IMR-90 (cell line): ENCODE data around the gene PAK6. TPM values are rescaled to one million over a fixed set of nuclear protein-coding genes. Genes with fewer than 3 reads are reported as not detected.

Experiments used
- ATAC-seq: fragments of 200-7000 bp; cut with Tn5 transposase; 2 replicates; pipeline ENCODE4 v1.9.1; 2020; ENCODE audit warnings: low read depth, mild to moderate bottlenecking, moderate library complexity
- BruUV-seq: library from RNA; stranded (reverse); fragments of 400-500 nt; replicated peaks from 2 replicates; lab custom pipeline; 2021; lab: Mats Ljungman, UMichigan
- CTCF ChIA-PET: fragments of 300-600 bp; formaldehyde crosslinking; extraction: SDS; loops from one replicate; lab custom pipeline; 2021; ENCODE audit warnings: antibody characterized with exemption; lab: Yijun Ruan, JAX
- POLR2A ChIA-PET: fragments of 300-600 bp; sonication (Branson Sonifier 250); formaldehyde crosslinking; loops from one replicate; lab custom pipeline; 2022; ENCODE audit warnings: antibody characterized with exemption; ENCODE audit not compliant: unreplicated experiment; lab: Charles Lee
- DNase-seq: peaks from one replicate; pipeline ENCODE4 v3.0.0; 2013
- H2AFZ ChIP-seq: replicated peaks from 2 replicates; pipeline ENCODE3; 2013; ENCODE audit warnings: low read length, mild to moderate bottlenecking; ENCODE audit not compliant: poor library complexity
- H2AK5ac ChIP-seq: 2 replicates; pipeline ENCODE4 v1.6.1; 2013; ENCODE audit warnings: low read depth, low read length, inconsistent platforms
- H2AK9ac ChIP-seq: replicated peaks from 2 replicates; pipeline ENCODE3; 2013; ENCODE audit warnings: mild to moderate bottlenecking, low read depth, low read length, moderate library complexity; ENCODE audit not compliant: poor library complexity
- H2BK120ac ChIP-seq: 2 replicates; pipeline ENCODE4 v1.6.1; 2013; ENCODE audit warnings: low read depth, low read length, inconsistent platforms
- H2BK15ac ChIP-seq: 3 replicates; pipeline ENCODE4 v1.6.1; 2013; ENCODE audit warnings: low read depth, low read length, inconsistent platforms
- H2BK20ac ChIP-seq: 2 replicates; pipeline ENCODE4 v1.6.1; 2013; ENCODE audit warnings: low read depth, mild to moderate bottlenecking, inconsistent platforms, low read length, moderate library complexity
- H2BK5ac ChIP-seq: 2 replicates; pipeline ENCODE4 v1.6.1; 2013; ENCODE audit warnings: mild to moderate bottlenecking, low read depth, low read length, inconsistent platforms; ENCODE audit not compliant: poor library complexity, severe bottlenecking
- H3K14ac ChIP-seq: replicated peaks from 2 replicates; pipeline ENCODE4 v1.6.1; 2013; ENCODE audit warnings: low read depth, low read length, inconsistent platforms
- H3K18ac ChIP-seq: 2 replicates; pipeline ENCODE4 v1.6.1; 2013; ENCODE audit warnings: low read depth, low read length, control low read depth
- H3K23ac ChIP-seq: 2 replicates; pipeline ENCODE4 v1.6.1; 2013; ENCODE audit warnings: low read depth, low read length, inconsistent platforms
- H3K27ac ChIP-seq: 2 replicates; pipeline ENCODE4 v1.5.1; 2013; ENCODE audit warnings: mild to moderate bottlenecking, control low read depth, low read length; ENCODE audit not compliant: insufficient read depth
- H3K27me3 ChIP-seq: 2 replicates; pipeline ENCODE4 v1.6.1; 2013; ENCODE audit warnings: low read length; ENCODE audit not compliant: control insufficient read depth, insufficient read depth
- H3K36me3 ChIP-seq: 2 replicates; pipeline ENCODE4 v1.6.1; 2013; ENCODE audit warnings: low read length, mixed read lengths; ENCODE audit not compliant: control insufficient read depth, insufficient read depth
- H3K4ac ChIP-seq: 2 replicates; pipeline ENCODE4 v1.6.1; 2013; ENCODE audit warnings: low read depth, low read length, inconsistent platforms
- H3K4me1 ChIP-seq: 2 replicates; pipeline ENCODE4 v1.6.1; 2013; ENCODE audit warnings: low read length, mixed read lengths; ENCODE audit not compliant: control insufficient read depth, insufficient read depth
- H3K4me2 ChIP-seq: 2 replicates; pipeline ENCODE4 v1.6.1; 2013; ENCODE audit warnings: low read depth, mild to moderate bottlenecking, control low read depth, low read length, moderate library complexity
- H3K4me3 ChIP-seq: 2 replicates; pipeline ENCODE4 v1.5.1; 2013; ENCODE audit warnings: low read depth, mild to moderate bottlenecking, control low read depth, low read length, moderate library complexity; ENCODE audit not compliant: insufficient read depth
- H3K56ac ChIP-seq: 2 replicates; pipeline ENCODE4 v1.6.1; 2013; ENCODE audit warnings: low read length, inconsistent platforms; ENCODE audit not compliant: insufficient read depth; ENCODE audit errors: extremely low read depth
- H3K79me1 ChIP-seq, 2 experiments: 2 replicates each; pipeline ENCODE4 v1.6.1; 2013; ENCODE audit warnings: low read length in 2 of 2, inconsistent platforms in 1 of 2, low read depth in 1 of 2
- H3K9ac ChIP-seq: 2 replicates; pipeline ENCODE4 v1.6.1; 2013; ENCODE audit warnings: low read depth, low read length, control low read depth
- H3K9me1 ChIP-seq: 2 replicates; pipeline ENCODE4 v1.6.1; 2013; ENCODE audit warnings: low read length, inconsistent platforms; ENCODE audit not compliant: insufficient read depth
- H3K9me3 ChIP-seq: 2 replicates; pipeline ENCODE4 v1.6.1; 2013; ENCODE audit warnings: low read length; ENCODE audit not compliant: control insufficient read depth, insufficient read depth
- H4K20me1 ChIP-seq: 2 replicates; pipeline ENCODE4 v1.6.1; 2013; ENCODE audit warnings: low read length, inconsistent platforms; ENCODE audit not compliant: insufficient read depth
- H4K5ac ChIP-seq: 2 replicates; pipeline ENCODE4 v1.6.1; 2013; ENCODE audit warnings: mild to moderate bottlenecking, low read depth, low read length, control low read depth
- H4K8ac ChIP-seq, 2 experiments: 2 replicates each; pipeline ENCODE4 v1.6.1; 2013; ENCODE audit warnings: low read depth in 2 of 2, low read length in 2 of 2, control low read depth in 1 of 2, inconsistent platforms in 1 of 2
- H4K91ac ChIP-seq: 2 replicates; pipeline ENCODE4 v1.6.1; 2013; ENCODE audit warnings: low read depth, low read length, inconsistent platforms; ENCODE audit not compliant: insufficient read depth
- BHLHE40 ChIP-seq: fragments of 150-350 bp; IDR thresholded peaks from 2 replicates; pipeline ENCODE4 v1.6.1; 2016; ENCODE audit warnings: mild to moderate bottlenecking, low read depth, low read length
- CEBPB ChIP-seq: IDR thresholded peaks from 2 replicates; pipeline ENCODE4 v1.6.1; 2012; ENCODE audit warnings: low read depth, low read length, improper control_type of control experiment
- FOS ChIP-seq: fragments of 150-350 bp; IDR thresholded peaks from 2 replicates; pipeline ENCODE4 v1.6.1; 2016; ENCODE audit warnings: low read depth, low read length
- MAFK ChIP-seq: IDR thresholded peaks from 2 replicates; pipeline ENCODE4 v1.6.1; 2012; ENCODE audit warnings: low read depth, low read length, improper control_type of control experiment
- MAZ ChIP-seq: IDR thresholded peaks from 2 replicates; pipeline ENCODE4 v1.6.1; 2012; ENCODE audit warnings: low read depth, mild to moderate bottlenecking, low read length, improper control_type of control experiment, moderate library complexity, borderline replicate concordance
- NFE2L2 ChIP-seq: fragments of 150-350 bp; IDR thresholded peaks from 2 replicates; pipeline ENCODE4 v1.6.1; 2016; ENCODE audit warnings: low read depth, mild to moderate bottlenecking, low read length
- POLR2A ChIP-seq: IDR thresholded peaks from 2 replicates; pipeline ENCODE4 v1.6.1; 2012; ENCODE audit warnings: mild to moderate bottlenecking, low read depth, low read length
- RAD21 ChIP-seq: IDR thresholded peaks from 2 replicates; pipeline ENCODE4 v1.6.1; 2012; ENCODE audit warnings: low read length, improper control_type of control experiment
- RCOR1 ChIP-seq: IDR thresholded peaks from 2 replicates; pipeline ENCODE4 v1.6.1; 2012; ENCODE audit warnings: mild to moderate bottlenecking, low read length, improper control_type of control experiment; ENCODE audit not compliant: insufficient replicate concordance
- RFX5 ChIP-seq: IDR thresholded peaks from 2 replicates; pipeline ENCODE4 v1.8.0; 2012; ENCODE audit warnings: low read depth, mild to moderate bottlenecking, low read length, moderate library complexity
- SMC3 ChIP-seq: fragments of 150-350 bp; IDR thresholded peaks from 2 replicates; pipeline ENCODE4 v1.6.1; 2016; ENCODE audit warnings: low read depth, mild to moderate bottlenecking, antibody characterized with exemption, low read length, moderate library complexity
- WGBS, 2 experiments: methylation state at CpG; one replicate each; pipeline versions ENCODE4 v1.1.5 to v1.1.7; 2013; ENCODE audit warnings: missing lambda C conversion rate in 2 of 2; ENCODE audit not compliant: insufficient read length in 1 of 2; ENCODE audit errors: extremely low coverage in 2 of 2; 5-methylcytosine and 5-hydroxymethylcytosine counted together
- dilution Hi-C: fragments of 300-500 bp; cut with HindIII; formaldehyde crosslinking; loops from one replicate; pipeline ENCODE4 v1.14.3; 2018; ENCODE audit warnings: low sequenced_read_pairs; ENCODE audit not compliant: unreplicated experiment
- in situ Hi-C: fragments of 300-500 bp; cut with MboI; formaldehyde crosslinking; loops from 3 replicates; pipeline ENCODE4 v1.14.3; 2019; ENCODE audit warnings: low sequenced_read_pairs, inconsistent platforms, mixed read lengths
- intact Hi-C: fragments of 100-400 bp; cut with micrococcal nuclease; formaldehyde crosslinking; loops from 2 replicates; pipeline ENCODE4 v1.10.0; 2022
- polyA plus RNA-seq, 3 experiments: library from polyadenylated mRNA; depleted of rRNA; stranded (reverse); fragments of >200 nt; gene quantifications; 2 replicates each; pipeline ENCODE4 v1.2.3, GENCODE V29; 2012; ENCODE audit warnings: low replicate concordance in 1 of 3
- total RNA-seq: library from RNA; depleted of rRNA; stranded (reverse); fragments of >200 nt; gene quantifications from 2 replicates; pipeline ENCODE4 v1.2.3, GENCODE V29; 2012
- TF ChIP-seq, protein P1 (sequence below): conservative IDR thresholded peaks from 2 replicates; pipeline ENCODE4 v1.5.1; 2012; ENCODE audit warnings: mild to moderate bottlenecking, low read depth, low read length, improper control_type of control experiment

PAK6 gene
- total and polyA plus RNA-seq, 2 of the 4 experiments (the other 2 are of a cell fraction) = 0.21 TPM; not detected in 1

GRCh38 chr15:40265875-40266274 is 27.0 kb downstream of the PAK6 start:
- POLR2A ChIA-PET = no interaction called here
- no peak overlapping the region for H3K18ac ChIP-seq
- no peak overlapping the region for H3K56ac ChIP-seq
- no peaks in the 10 kb centered on the region for H3K9me3 ChIP-seq
- dilution Hi-C loops (no loop called here), intact Hi-C loops (no loop called here), in situ Hi-C loops (no loop called here)
- no peak overlapping the region for H3K27ac ChIP-seq
- ATAC-seq (no peak), DNase-seq (no peak)
- TF ChIP-seq MAFK = no peak
- TF ChIP-seq, protein P1, sequence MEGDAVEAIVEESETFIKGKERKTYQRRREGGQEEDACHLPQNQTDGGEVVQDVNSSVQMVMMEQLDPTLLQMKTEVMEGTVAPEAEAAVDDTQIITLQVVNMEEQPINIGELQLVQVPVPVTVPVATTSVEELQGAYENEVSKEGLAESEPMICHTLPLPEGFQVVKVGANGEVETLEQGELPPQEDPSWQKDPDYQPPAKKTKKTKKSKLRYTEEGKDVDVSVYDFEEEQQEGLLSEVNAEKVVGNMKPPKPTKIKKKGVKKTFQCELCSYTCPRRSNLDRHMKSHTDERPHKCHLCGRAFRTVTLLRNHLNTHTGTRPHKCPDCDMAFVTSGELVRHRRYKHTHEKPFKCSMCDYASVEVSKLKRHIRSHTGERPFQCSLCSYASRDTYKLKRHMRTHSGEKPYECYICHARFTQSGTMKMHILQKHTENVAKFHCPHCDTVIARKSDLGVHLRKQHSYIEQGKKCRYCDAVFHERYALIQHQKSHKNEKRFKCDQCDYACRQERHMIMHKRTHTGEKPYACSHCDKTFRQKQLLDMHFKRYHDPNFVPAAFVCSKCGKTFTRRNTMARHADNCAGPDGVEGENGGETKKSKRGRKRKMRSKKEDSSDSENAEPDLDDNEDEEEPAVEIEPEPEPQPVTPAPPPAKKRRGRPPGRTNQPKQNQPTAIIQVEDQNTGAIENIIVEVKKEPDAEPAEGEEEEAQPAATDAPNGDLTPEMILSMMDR = no peak
- no peak for TF ChIP-seq RCOR1
- TF ChIP-seq MAZ = no peak
- TF ChIP-seq SMC3 = no peak
- no peak for TF ChIP-seq RAD21
- TF ChIP-seq RFX5 = no peak
- TF ChIP-seq FOS = no peak
- TF ChIP-seq POLR2A = no peak
- no peak for TF ChIP-seq CEBPB
- TF ChIP-seq NFE2L2 = no peak
- TF ChIP-seq BHLHE40 = no peak
- no peak overlapping the region for H3K14ac ChIP-seq
- no peaks in the 10 kb centered on the region for H3K36me3 ChIP-seq
- H3K4me1 ChIP-seq = peaks cover 15% of the 10 kb centered on the region
- WGBS, 2 experiments = 98% methylated on average over 7 of the region's 20 CpGs; no CpG with 5 or more reads in 1 of the 2 experiments
- no peak overlapping the region; the same call in 1 of the 2 replicates for H4K5ac ChIP-seq
- H4K91ac ChIP-seq = peak overlapping the region; percentile 75; the same call in 1 of the 2 replicates
- H3K4ac ChIP-seq = no peak overlapping the region; the same call in 1 of the 2 replicates
- peak overlapping the region; percentile 50 for H2BK5ac ChIP-seq
- H3K79me1 ChIP-seq = no peaks in the 10 kb centered on the region
- BruUV-seq = no TSS peak
- no peaks in the 10 kb centered on the region for H4K20me1 ChIP-seq
- peaks cover 12% of the 10 kb centered on the region for H3K9me1 ChIP-seq
- peak overlapping the region; percentile 76 for H2BK120ac ChIP-seq
- H2BK15ac ChIP-seq = 0 out of 3 replicates have a peak overlapping the region, but pooled peaks have one; percentile 47
- H2AK9ac ChIP-seq = peak overlapping the region; percentile 61
- no peak overlapping the region for H3K4me2 ChIP-seq
- no peak overlapping the region for H3K4me3 ChIP-seq
- H4K8ac ChIP-seq = no peak overlapping the region; a peak in 1 of 4 replicates
- peak overlapping the region; percentile 85 for H2BK20ac ChIP-seq
- no peak overlapping the region for H3K23ac ChIP-seq
- no peaks in the 10 kb centered on the region for H3K27me3 ChIP-seq
- H2AK5ac ChIP-seq = peak overlapping the region; percentile 85; the same call in 1 of the 2 replicates
- CTCF ChIA-PET = interaction anchor here (1.6 kb wide), 1 partner anchor 48 kb away, joined by 5 read pairs; no protein-coding TSS in a partner anchor
- H2AFZ ChIP-seq = peak overlapping the region; percentile 99
- H3K9ac ChIP-seq = no peak overlapping the region
